ENCODE measurements around the gene SCRT2. TPM values are rescaled to one million over a fixed set of nuclear protein-coding genes. Genes with fewer than 3 reads are reported as not detected.

SCRT2 gene
- polyA plus RNA-seq, 1 of the 3 experiments (the other 2 are of a cell fraction) = not detected

Other genes with a start within 250 kb of the SCRT2 start
- gene TBC1D20, start 213.3 kb downstream of the SCRT2 start, polyA plus RNA-seq (2012; rRNA removed) = 27.7 and 37.7 TPM in 2 replicates
- 61.9 and 71.4 TPM in 2 replicates for gene CSNK2A1, start 132.0 kb downstream of the SCRT2 start, polyA plus RNA-seq (2012; rRNA removed)
- 0.15 TPM in 1 of 2 replicates, not detected in the other for gene TCF15, start 65.5 kb downstream of the SCRT2 start, polyA plus RNA-seq (2012; rRNA removed)
- 26.2 and 36.0 TPM in 2 replicates for gene SRXN1, start 22.6 kb downstream of the SCRT2 start, polyA plus RNA-seq (2012; rRNA removed)
- gene SLC52A3, start 92.7 kb upstream of the SCRT2 start, polyA plus RNA-seq (2012; rRNA removed) = not detected in 2 replicates
- 2.5 and 3.8 TPM in 2 replicates for gene FAM110A, start 157.9 kb upstream of the SCRT2 start, polyA plus RNA-seq (2012; rRNA removed)
- gene ANGPT4, start 240.5 kb upstream of the SCRT2 start, polyA plus RNA-seq (2012; rRNA removed) = not detected in 2 replicates

All from SK-N-SH (cell line).